ENCODE results near the gene BDH1. TPM values are rescaled to one million over a fixed set of nuclear protein-coding genes. Genes with fewer than 3 reads are reported as not detected.

Gene BDH1
- total RNA-seq, 6 donors from 2014 or later = 13.5 to 30.4 (median 23.0) TPM

GRCh38 chr3:197491478-197491877 lies 64.3 kb downstream of the BDH1 start:
- Histone ChIP-seq H3K4me3 (no peak overlapping the region), H3K27me3 (no peaks in the 10 kb centered on the region), H3K36me3 (no peaks in the 10 kb centered on the region), H3K9me3 (no peaks in the 10 kb centered on the region), H3K4me1 (no peaks in the 10 kb centered on the region), H3K27ac (no peak overlapping the region)
- TF ChIP-seq POLR2AphosphoS5 (IDR thresholded peaks at IDR 0.05) = no peak
- TF ChIP-seq EP300 (IDR thresholded peaks at IDR 0.05) = no peak
- no peak for TF ChIP-seq CTCF (IDR thresholded peaks at IDR 0.05)
- no peak for TF ChIP-seq POLR2A (IDR thresholded peaks at IDR 0.05)
- WGBS, 2 donors = 79 to 87% methylated on average over 7 of the region's 7 CpGs
- no peak for ATAC-seq (ENCODE audit: low FRiP score in 2 of 2)
- DNase-seq = no peak

GRCh38 chr3:197490098-197491058 lies 65.4 kb downstream of the BDH1 start:
- peak in 1 of 2 donors; percentile 44 for ATAC-seq (ENCODE audit: low FRiP score in 2 of 2)
- Histone ChIP-seq H3K36me3 (no peaks in the 10 kb centered on the region), H3K27me3 (no peaks in the 10 kb centered on the region), H3K9me3 (no peaks in the 10 kb centered on the region), H3K4me1 (no peaks in the 10 kb centered on the region), H3K27ac (peak overlapping the region in 2 of 4 donors; percentile 15 to 40), H3K4me3 (no peak overlapping the region)
- TF ChIP-seq POLR2AphosphoS5 (IDR thresholded peaks at IDR 0.05) (no peak), POLR2A (IDR thresholded peaks at IDR 0.05) (no peak), CTCF (IDR thresholded peaks at IDR 0.05) (no peak), EP300 (IDR thresholded peaks at IDR 0.05) (no peak)
- DNase-seq = no peak
- WGBS, 2 donors = 74 to 75% methylated on average over 13 of the region's 13 CpGs

GRCh38 chr3:197487911-197488391 lies 67.8 kb downstream of the BDH1 start:
- TF ChIP-seq POLR2AphosphoS5 (IDR thresholded peaks at IDR 0.05) = no peak
- TF ChIP-seq POLR2A (IDR thresholded peaks at IDR 0.05) = no peak
- TF ChIP-seq CTCF (IDR thresholded peaks at IDR 0.05) = no peak
- no peak for TF ChIP-seq EP300 (IDR thresholded peaks at IDR 0.05)
- Histone ChIP-seq H3K27ac (no peak overlapping the region), H3K9me3 (no peaks in the 10 kb centered on the region), H3K4me1 (no peaks in the 10 kb centered on the region), H3K4me3 (no peak overlapping the region), H3K36me3 (no peaks in the 10 kb centered on the region), H3K27me3 (no peaks in the 10 kb centered on the region)
- 58 to 62% methylated on average over 8 of the region's 8 CpGs for WGBS, 2 donors
- ATAC-seq (ENCODE audit: low FRiP score in 2 of 2) (peak in 1 of 2 donors; percentile 71), DNase-seq (no peak)

- no peak overlapping the region for H3K27ac ChIP-seq
- 85 to 90% methylated on average over 1 of the region's 1 CpG for WGBS, 2 donors
- no peaks in the 10 kb centered on the region for H3K9me3 ChIP-seq
- DNase-seq = no peak
- no peak for ATAC-seq (ENCODE audit: low FRiP score in 2 of 2)
- TF ChIP-seq POLR2AphosphoS5 (IDR thresholded peaks at IDR 0.05) (no peak), EP300 (IDR thresholded peaks at IDR 0.05) (no peak), POLR2A (IDR thresholded peaks at IDR 0.05) (no peak), CTCF (IDR thresholded peaks at IDR 0.05) (no peak)
- no peaks in the 10 kb centered on the region for H3K4me1 ChIP-seq
- H3K36me3 ChIP-seq = no peaks in the 10 kb centered on the region
- H3K4me3 ChIP-seq = no peak overlapping the region
- H3K27me3 ChIP-seq = no peaks in the 10 kb centered on the region
Measured at GRCh38 chr3:197486861-197487260, 68.9 kb downstream of the BDH1 start.

All from upper lobe of left lung (tissue), 6 donors.